ENCODE data around the gene MEAK7. TPM values are rescaled to one million over a fixed set of nuclear protein-coding genes. Genes with fewer than 3 reads are reported as not detected.

MEAK7 gene
- total and polyA plus RNA-seq, 2 of the 4 experiments (the other 2 are of a cell fraction): 27.4 to 39.0 TPM

- BruUV-seq (replicated peaks): no TSS peak
Observed at GRCh38 chr16:84461413-84462295, 42.8 kb downstream of the MEAK7 start.

More at GRCh38 chr16:84461413-84462295, 42.8 kb downstream of the MEAK7 start:
- no peak overlapping the region for H3K18ac ChIP-seq (ENCODE audit: low read depth, low read length)
- 0 out of 2 replicates have a peak, but pooled peaks cover 6% of the 10 kb centered on the region for H3K9me1 ChIP-seq (ENCODE audit: insufficient read depth, low read length)
- no peaks in the 10 kb centered on the region for H4K20me1 ChIP-seq (ENCODE audit: insufficient read depth, low read length)
- H2AFZ ChIP-seq (replicated peaks; ENCODE audit: low read length, poor library complexity): no peak overlapping the region
- no peaks in the 10 kb centered on the region for H3K27me3 ChIP-seq (ENCODE audit: control insufficient read depth, insufficient read depth, low read length)
- in situ Hi-C loops (cut with MboI; ENCODE audit: low sequenced_read_pairs) (no loop called here), dilution Hi-C loops (cut with HindIII; ENCODE audit: low sequenced_read_pairs, unreplicated experiment) (no loop called here), intact Hi-C loops (cut with micrococcal nuclease) (no loop called here)
- no peak overlapping the region for H3K9ac ChIP-seq (ENCODE audit: low read depth, low read length)
- no peak overlapping the region for H3K14ac ChIP-seq (replicated peaks; ENCODE audit: low read depth, low read length)
- ChIA-PET CTCF (no interaction called here), POLR2A (ENCODE audit: unreplicated experiment) (no interaction called here)
- no peak overlapping the region for H3K4ac ChIP-seq (ENCODE audit: low read depth, low read length)
- no peak overlapping the region for H3K4me3 ChIP-seq (ENCODE audit: insufficient read depth, low read depth, low read length)
- no peak overlapping the region for H4K8ac ChIP-seq (ENCODE audit: low read depth in 2 of 2, low read length in 2 of 2)
- H3K79me1 ChIP-seq (ENCODE audit: low read depth in 1 of 2, low read length in 2 of 2): peaks cover 12 to 35% of the 10 kb centered on the region in 2 experiments
- ATAC-seq (ENCODE audit: low read depth): no peak; the same call in 1 of the 2 replicates
- TF ChIP-seq SMC3 (IDR thresholded peaks at IDR 0.05; ENCODE audit: low read depth, low read length): no peak
- TF ChIP-seq RAD21 (IDR thresholded peaks at IDR 0.05; ENCODE audit: low read length): no peak
- no peak for TF ChIP-seq BHLHE40 (IDR thresholded peaks at IDR 0.05; ENCODE audit: low read depth, low read length)
- no peak for TF ChIP-seq USF2 (IDR thresholded peaks at IDR 0.05; ENCODE audit: low read depth, low read length)
- no peak for TF ChIP-seq POLR2A (IDR thresholded peaks at IDR 0.05; ENCODE audit: low read depth, low read length)
- no peak for TF ChIP-seq MAZ (IDR thresholded peaks at IDR 0.05; ENCODE audit: borderline replicate concordance, low read depth, low read length)
- TF ChIP-seq, protein P1, sequence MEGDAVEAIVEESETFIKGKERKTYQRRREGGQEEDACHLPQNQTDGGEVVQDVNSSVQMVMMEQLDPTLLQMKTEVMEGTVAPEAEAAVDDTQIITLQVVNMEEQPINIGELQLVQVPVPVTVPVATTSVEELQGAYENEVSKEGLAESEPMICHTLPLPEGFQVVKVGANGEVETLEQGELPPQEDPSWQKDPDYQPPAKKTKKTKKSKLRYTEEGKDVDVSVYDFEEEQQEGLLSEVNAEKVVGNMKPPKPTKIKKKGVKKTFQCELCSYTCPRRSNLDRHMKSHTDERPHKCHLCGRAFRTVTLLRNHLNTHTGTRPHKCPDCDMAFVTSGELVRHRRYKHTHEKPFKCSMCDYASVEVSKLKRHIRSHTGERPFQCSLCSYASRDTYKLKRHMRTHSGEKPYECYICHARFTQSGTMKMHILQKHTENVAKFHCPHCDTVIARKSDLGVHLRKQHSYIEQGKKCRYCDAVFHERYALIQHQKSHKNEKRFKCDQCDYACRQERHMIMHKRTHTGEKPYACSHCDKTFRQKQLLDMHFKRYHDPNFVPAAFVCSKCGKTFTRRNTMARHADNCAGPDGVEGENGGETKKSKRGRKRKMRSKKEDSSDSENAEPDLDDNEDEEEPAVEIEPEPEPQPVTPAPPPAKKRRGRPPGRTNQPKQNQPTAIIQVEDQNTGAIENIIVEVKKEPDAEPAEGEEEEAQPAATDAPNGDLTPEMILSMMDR (conservative IDR thresholded peaks at IDR 0.05; ENCODE audit: low read depth, low read length): no peak
- no peak for TF ChIP-seq CHD1 (IDR thresholded peaks at IDR 0.05; ENCODE audit: low read depth, low read length)
- TF ChIP-seq NFE2L2 (IDR thresholded peaks at IDR 0.05; ENCODE audit: low read depth, low read length): no peak
- no peak for TF ChIP-seq MXI1 (IDR thresholded peaks at IDR 0.05; ENCODE audit: borderline replicate concordance, low read depth, low read length)
- no peak for TF ChIP-seq CEBPB (IDR thresholded peaks at IDR 0.05; ENCODE audit: low read depth, low read length)
- no peak for TF ChIP-seq FOS (IDR thresholded peaks at IDR 0.05; ENCODE audit: low read depth, low read length)
- no peak for TF ChIP-seq ELK1 (IDR thresholded peaks at IDR 0.05; ENCODE audit: borderline replicate concordance, low read depth, low read length)
- no peak for TF ChIP-seq RFX5 (IDR thresholded peaks at IDR 0.05; ENCODE audit: low read depth, low read length)
- TF ChIP-seq MAFK (IDR thresholded peaks at IDR 0.05; ENCODE audit: low read depth, low read length): no peak
- no peak overlapping the region for H2AK5ac ChIP-seq (ENCODE audit: low read depth, low read length)
- H2BK20ac ChIP-seq (ENCODE audit: low read depth, low read length): no peak overlapping the region
- H4K5ac ChIP-seq (ENCODE audit: low read depth, low read length): no peak overlapping the region
- no peak overlapping the region for H2BK5ac ChIP-seq (ENCODE audit: low read depth, low read length, poor library complexity, severe bottlenecking)
- H3K4me2 ChIP-seq (ENCODE audit: low read depth, low read length): no peak overlapping the region
- 89% methylated on average over 22 of the region's 30 CpGs; no CpG with 5 or more reads in 1 of the 2 experiments for WGBS, 2 experiments (ENCODE audit: extremely low coverage in 2 of 2, insufficient read length in 1 of 2)
- H2BK15ac ChIP-seq (ENCODE audit: low read depth, low read length): no peak overlapping the region
- no peak overlapping the region for H2AK9ac ChIP-seq (replicated peaks; ENCODE audit: low read depth, low read length, poor library complexity)
- no peak overlapping the region for H4K91ac ChIP-seq (ENCODE audit: insufficient read depth, low read depth, low read length)
- no peak overlapping the region for H3K27ac ChIP-seq (ENCODE audit: insufficient read depth, low read length)
- peaks cover 32% of the 10 kb centered on the region for H3K36me3 ChIP-seq (ENCODE audit: control insufficient read depth, insufficient read depth, low read length)
- DNase-seq: no peak
- no peak overlapping the region for H3K23ac ChIP-seq (ENCODE audit: low read depth, low read length)
- no peak overlapping the region for H2BK120ac ChIP-seq (ENCODE audit: low read depth, low read length)
- no peaks in the 10 kb centered on the region; the same call in 1 of the 2 replicates for H3K9me3 ChIP-seq (ENCODE audit: control insufficient read depth, insufficient read depth, low read length)
- H3K4me1 ChIP-seq (ENCODE audit: control insufficient read depth, insufficient read depth, low read length): no peaks in the 10 kb centered on the region
- no peak overlapping the region for H3K56ac ChIP-seq (ENCODE audit: extremely low read depth, insufficient read depth, low read length)
